ENCODE data around the gene VARS2.

GRCh38 chr6:30908700-30909099 is 5.3 kb upstream of the VARS2 start:
- no peak for TF ChIP-seq CTCF (conservative IDR thresholded peaks at IDR 0.05; ENCODE audit: low read length)
- no peak for TF ChIP-seq EZH2phosphoT487 (IDR thresholded peaks at IDR 0.05; ENCODE audit: borderline replicate concordance)

Data from Loucy (cell line).